Measurements from ENCODE around the gene MRTFB.
"Not testable (repeated sequence)": the region's sequence is repeated elsewhere in the genome, so short reads cannot be mapped to it uniquely, and the experiment has no call there.

Gene MRTFB, protein sequence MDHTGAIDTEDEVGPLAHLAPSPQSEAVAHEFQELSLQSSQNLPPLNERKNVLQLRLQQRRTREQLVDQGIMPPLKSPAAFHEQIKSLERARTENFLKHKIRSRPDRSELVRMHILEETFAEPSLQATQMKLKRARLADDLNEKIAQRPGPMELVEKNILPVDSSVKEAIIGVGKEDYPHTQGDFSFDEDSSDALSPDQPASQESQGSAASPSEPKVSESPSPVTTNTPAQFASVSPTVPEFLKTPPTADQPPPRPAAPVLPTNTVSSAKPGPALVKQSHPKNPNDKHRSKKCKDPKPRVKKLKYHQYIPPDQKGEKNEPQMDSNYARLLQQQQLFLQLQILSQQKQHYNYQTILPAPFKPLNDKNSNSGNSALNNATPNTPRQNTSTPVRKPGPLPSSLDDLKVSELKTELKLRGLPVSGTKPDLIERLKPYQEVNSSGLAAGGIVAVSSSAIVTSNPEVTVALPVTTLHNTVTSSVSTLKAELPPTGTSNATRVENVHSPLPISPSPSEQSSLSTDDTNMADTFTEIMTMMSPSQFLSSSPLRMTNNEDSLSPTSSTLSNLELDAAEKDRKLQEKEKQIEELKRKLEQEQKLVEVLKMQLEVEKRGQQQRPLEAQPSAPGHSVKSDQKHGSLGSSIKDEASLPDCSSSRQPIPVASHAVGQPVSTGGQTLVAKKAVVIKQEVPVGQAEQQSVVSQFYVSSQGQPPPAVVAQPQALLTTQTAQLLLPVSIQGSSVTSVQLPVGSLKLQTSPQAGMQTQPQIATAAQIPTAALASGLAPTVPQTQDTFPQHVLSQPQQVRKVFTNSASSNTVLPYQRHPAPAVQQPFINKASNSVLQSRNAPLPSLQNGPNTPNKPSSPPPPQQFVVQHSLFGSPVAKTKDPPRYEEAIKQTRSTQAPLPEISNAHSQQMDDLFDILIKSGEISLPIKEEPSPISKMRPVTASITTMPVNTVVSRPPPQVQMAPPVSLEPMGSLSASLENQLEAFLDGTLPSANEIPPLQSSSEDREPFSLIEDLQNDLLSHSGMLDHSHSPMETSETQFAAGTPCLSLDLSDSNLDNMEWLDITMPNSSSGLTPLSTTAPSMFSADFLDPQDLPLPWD

GRCh38 chr16:14070877-14071575, at the start of gene MRTFB:
Gene MRTFB, plus strand, starts transcription at chr16:14071319. Its CDS starts 69,288 bp downstream, at chr16:14140607.
- peak; percentile 52 for DNase-seq (ENCODE audit: low read depth)

DNA sequence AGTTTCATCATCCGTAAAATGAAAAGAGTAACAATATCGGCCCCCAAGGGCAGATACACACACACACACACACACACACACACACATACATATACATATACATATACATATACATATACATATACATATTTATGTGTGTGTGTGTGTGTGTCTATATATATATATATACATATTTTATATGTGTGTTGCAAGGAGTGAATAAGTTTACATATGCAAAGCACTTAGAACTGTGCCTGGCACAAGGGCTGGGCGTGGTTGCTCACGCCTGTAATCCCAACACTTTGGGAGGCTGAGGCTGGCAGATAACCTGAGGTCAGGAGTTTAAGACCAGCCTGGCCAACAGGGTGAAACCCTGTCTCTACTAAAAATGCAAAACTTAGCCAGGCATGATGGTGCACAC, 47.6 kb upstream of the MRTFB start:
- DNase-seq (ENCODE audit: low read depth) = not testable (repeated sequence)

GRCh38 chr16:14024283-14024682, 46.8 kb upstream of the MRTFB start:
- no peak for DNase-seq (ENCODE audit: low read depth)

DNA sequence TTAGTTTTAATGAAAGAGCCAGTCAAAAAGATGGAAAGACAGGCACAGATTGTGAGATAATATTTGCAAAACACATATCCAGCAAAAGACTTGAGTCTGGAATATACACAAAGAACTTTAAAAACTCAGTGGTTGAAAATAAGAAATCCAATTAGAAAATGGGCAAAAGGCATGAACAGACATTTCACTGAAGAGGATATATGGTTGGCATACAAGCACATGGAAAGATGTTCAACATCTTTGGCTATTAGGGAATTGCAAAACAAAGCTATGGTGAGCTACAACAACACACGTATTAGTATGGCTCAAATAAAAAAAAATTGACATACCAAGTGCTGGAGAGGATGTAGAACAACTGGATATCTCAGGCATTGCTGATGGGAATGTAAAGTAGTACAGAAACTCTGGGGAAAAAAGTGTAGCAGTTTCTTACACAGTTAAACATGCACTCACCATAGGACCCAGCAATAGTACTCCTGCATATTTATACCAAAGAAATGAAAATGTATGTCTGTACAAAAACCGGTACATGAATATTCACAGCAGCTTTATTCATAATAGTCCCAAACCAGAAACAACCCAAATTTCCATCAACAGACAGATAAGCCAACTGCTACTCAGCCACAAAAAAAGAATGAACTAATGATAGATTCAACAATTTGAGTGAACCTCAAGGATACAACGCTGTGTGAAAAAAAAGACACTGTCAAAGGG, 44.4 kb upstream of the MRTFB start:
- DNase-seq (ENCODE audit: low read depth) = no peak

- no peak for DNase-seq (ENCODE audit: low read depth)
These were observed 42.9 kb upstream of the MRTFB start for GRCh38 chr16:14028202-14028601.

DNA sequence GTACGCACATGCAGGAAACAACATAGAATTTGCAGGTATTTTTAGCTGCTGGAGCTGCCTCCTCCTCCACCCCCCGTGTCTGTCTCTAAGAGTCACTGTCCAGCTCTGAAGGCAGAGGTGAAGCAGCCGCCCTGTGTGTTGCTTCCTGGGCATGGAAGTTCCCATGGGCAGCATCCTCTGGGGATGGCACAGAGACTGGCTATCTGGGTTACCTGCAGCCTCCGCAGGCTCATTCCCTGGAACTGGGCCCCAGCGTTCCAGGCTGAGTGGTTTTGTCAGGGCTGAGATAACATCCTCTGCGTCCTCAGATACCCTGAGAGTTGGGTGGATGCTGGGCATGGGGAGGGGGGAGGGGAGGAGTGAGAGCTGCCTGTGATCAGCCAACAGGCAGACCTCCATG, 41.5 kb upstream of the MRTFB start:
- DNase-seq (ENCODE audit: low read depth) = no peak

GRCh38 chr16:14035092-14035491, 36.0 kb upstream of the MRTFB start:
- no peak for DNase-seq (ENCODE audit: low read depth)

DNA sequence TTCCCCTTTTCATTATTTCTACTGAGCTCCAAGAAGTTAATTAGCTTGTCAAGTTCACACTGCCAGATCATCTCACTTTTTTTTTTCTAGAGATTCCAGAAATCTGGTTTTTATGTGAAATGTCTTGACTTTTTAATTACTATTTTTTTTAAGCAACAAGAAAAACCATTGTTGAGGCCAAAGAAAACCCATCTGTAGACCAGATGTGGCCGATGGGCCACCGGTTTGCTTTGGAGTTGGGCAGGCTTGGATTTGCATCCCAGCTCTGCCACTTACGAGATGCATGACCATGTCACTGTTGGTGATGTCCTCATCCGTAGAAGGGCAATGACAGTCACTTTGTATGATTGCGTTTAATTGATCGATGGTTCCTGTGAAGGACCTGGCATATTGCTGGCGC, 34.2 kb upstream of the MRTFB start:
- DNase-seq (ENCODE audit: low read depth) = no peak

- no peak for DNase-seq (ENCODE audit: low read depth)
These were observed 33.2 kb upstream of the MRTFB start for GRCh38 chr16:14037960-14038359.

DNA sequence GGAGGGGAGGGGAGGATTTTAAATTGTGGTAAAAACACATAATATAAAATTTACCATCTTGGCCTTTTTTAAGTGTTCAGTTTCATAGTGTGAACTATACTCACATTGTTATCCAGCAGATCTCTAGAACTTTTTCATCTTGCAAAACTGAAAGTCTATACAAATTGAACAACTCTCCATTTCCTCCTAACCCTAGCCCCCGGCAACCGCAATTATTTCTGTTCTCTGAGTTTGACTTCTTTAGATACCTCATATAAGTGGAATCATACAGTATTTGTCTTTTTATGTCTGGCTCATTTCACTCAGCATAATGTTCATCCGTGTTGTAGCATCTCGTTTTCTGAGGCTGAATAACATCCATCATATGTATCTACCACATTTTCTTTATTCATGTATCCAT, 30.0 kb upstream of the MRTFB start:
- DNase-seq (ENCODE audit: low read depth) = no peak

DNA sequence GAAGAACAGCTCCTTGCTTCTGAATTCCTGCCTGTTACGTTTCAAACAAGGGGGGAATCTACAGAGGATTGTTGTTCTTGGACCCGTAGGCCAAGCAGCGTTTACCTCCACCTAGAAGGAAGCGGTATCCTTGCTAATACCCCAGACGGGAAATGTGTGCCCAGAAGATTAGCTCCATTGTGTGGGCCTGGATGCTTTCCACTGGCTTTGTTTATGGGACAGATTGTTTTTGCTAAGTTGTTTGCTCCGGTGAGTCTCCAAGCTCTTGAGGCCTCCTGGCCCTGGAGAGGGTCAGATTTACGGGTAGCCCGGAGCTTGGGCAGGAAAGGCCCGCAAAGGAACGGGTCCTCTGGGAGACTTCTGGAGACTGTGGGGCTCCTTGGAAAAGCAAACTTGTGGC, 28.4 kb upstream of the MRTFB start:
- no peak for DNase-seq (ENCODE audit: low read depth)

GRCh38 chr16:14043278-14043677, 27.8 kb upstream of the MRTFB start:
- DNase-seq (ENCODE audit: low read depth) = no peak

- DNase-seq (ENCODE audit: low read depth) = no peak
These were observed 27.3 kb upstream of the MRTFB start for GRCh38 chr16:14043793-14044192.

- not testable (repeated sequence) for DNase-seq (ENCODE audit: low read depth)
These were observed 23.8 kb upstream of the MRTFB start for GRCh38 chr16:14047121-14047859.

DNA sequence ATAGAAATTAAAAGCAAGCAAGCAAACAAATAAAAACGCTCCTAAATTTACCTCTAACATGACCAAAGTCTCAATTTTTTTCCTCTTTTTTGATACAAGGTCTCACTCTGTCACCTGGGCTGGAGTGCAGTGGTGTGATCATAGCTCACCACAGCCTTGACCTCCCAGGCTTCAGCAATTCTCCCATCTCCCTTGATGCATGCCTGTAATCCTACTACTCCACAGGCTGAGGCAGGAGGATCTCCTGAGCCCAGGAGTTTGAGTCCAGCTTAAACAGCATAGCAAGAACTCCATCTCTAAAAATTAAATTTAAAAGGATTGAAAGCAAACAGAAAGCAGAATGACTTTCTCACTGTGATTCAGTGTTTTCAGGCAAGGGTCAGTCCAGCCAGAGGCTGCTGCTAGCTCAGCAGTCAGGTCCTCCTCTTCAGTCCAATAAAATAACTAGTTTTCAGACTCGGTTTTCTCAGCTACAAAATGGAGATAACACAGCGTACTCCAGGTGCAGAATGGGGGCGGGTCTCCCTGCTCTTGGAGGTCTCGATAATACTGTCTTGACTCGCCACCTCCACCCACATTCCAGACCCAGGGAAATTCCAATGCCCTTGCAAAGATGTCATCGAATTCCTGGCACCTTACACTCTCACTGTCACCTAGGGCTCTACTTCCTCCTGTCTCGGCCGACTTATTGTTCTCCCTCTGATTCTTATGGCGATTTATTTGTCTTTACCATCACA, 20.7 kb upstream of the MRTFB start:
- no peak for DNase-seq (ENCODE audit: low read depth)

DNA sequence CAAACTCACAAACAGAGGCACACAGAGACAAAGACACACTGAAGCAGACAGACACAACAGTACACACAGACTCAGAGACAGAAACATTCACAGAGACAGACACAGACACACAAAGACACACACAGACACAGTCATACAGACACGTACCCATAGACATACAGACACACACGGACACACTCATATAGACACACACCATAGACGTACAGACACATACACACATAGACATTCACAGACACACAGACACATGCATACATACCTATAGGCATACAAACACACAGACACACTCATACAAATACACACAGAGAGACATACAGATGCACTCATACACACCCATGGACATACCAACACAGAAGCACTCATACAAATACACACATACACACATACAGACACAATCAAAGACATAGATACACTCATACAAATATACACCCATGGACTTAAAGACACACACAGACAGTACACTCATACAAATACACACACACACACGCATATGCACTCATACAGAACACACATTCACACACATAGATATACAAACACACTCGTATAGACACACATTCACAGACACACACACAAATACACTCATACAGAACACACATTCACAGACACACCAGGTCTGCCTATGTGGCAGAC, 19.9 kb upstream of the MRTFB start:
- no peak for DNase-seq (ENCODE audit: low read depth)

- DNase-seq (ENCODE audit: low read depth) = no peak
These were observed 14.1 kb upstream of the MRTFB start for GRCh38 chr16:14056970-14057369.

DNA sequence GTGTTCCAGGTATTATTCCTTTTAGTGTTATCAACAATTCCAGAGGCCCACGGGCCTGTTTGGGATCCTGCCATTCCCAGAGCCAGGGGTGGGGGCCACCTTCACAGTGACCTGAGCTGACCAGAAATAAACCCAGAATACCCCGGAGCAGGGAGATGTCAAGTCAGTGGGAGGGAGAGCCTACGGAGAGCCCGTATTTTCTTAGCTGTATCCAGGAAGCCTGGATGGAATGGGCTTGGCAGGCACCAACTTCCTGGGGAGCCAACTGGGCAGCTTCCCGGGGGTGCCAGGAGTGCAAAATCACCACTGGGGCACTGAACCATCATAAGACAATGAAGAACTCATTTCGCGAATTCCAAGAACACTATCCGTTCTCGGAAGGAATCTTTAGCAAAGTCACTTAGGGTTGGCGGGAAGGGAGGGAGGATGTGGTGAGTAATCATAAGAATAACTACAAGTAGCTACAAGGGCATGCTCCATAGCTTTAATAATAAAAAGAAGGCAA, 13.2 kb upstream of the MRTFB start:
- no peak for DNase-seq (ENCODE audit: low read depth)

DNA sequence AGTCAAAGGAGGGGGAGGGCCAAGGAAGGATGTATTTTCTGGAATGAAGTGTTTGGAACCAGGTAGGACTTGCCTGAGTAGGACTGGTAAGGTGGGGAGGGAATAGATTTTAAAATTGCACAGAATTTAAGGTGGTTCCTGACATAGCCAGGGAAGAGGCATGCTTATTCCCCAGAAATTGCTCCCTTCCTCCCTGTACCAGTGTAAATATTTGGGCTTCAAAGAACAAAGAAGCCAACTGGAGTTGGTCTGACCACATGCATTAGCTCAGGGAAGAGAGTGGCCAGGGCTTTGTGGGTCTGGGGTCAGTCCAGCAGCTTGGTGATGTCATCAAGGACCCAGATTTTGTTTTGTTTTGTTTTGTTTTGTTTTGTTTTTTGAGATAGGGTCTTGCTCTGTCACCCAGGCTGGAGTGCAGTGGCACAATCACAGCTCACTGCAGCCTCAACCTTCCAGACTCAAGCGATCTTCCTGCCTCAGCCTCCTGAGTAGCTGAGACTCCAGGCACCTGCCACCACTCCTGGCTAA, 9.3 kb upstream of the MRTFB start:
- DNase-seq (ENCODE audit: low read depth) = no peak
